ENCODE data around the gene RAD9A.

The RAD9A gene

DNA sequence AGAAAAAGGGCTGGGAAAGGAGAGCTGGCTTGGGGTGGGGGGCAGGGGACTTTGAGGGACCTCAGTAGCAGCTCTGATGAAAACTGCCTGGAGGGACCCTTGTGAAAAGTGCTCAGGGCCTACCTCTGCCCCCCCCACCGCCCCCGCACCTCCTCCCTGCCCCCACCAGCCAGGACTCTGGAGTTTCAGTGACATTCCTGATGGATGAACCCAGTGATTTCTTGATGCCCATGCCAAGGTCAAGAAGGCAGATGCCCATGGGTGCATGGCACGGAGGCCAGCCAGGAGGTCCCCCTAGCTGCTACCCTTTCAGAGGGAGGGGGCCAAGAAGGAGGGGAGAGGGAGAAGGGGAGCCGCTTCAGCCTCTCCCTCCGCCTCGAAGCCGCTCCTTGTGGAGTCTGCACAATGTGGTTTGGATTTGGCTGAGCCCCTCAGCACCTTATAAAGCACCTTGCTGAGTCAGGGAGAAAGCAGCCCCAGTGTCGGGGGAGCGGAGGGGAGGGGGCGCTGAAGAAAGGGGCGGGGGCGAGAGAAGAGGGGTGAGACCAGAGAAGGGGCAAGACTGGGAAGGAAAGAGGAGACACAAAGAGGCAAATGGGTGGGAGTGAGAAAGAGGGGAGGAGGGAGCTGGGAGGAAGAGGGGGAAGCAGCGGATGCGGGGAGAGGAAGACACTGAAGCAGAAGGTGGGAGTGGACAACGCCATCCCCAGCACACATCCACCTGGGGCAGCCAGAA lies 16.3 kb upstream of the RAD9A start:
- no peak for DNase-seq

DNA sequence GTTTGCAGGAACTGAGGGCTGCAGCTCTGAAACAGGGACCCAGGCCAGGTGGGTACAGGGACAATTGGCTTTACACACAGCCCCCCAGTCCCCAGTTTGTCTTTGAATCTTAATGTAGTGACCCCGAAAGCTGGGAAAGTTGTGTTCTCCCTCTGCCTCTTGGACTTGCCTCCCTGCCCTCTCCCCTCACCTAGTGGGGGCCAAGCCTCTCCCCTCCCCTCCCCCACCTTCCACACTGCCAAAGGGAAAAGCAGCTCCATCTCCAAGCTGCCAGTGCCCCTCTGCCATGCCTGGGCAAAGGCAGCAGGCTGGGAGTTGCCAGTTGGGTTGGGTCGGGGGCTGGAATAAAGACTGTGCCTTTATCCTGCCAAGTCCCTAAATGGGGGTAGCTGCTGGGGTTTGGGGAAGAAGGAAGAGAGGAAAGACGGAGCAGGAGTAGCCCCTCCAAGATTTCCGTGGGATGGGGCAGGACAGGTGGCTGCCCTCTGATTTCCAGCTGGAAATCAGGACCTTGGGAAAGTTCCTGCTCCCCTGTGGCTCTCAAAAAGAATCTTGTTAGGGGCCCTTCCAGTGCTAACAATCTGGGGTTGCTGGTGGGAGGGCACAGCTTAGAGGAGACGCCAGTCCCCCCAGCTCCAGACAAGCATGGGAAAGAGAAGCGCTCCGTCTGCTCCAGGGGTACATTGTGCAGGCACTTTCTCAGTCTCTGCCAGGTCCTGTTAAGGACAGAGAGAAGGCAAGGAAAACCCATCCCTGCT lies 15.5 kb upstream of the RAD9A start:
- DNase-seq: no peak

DNA sequence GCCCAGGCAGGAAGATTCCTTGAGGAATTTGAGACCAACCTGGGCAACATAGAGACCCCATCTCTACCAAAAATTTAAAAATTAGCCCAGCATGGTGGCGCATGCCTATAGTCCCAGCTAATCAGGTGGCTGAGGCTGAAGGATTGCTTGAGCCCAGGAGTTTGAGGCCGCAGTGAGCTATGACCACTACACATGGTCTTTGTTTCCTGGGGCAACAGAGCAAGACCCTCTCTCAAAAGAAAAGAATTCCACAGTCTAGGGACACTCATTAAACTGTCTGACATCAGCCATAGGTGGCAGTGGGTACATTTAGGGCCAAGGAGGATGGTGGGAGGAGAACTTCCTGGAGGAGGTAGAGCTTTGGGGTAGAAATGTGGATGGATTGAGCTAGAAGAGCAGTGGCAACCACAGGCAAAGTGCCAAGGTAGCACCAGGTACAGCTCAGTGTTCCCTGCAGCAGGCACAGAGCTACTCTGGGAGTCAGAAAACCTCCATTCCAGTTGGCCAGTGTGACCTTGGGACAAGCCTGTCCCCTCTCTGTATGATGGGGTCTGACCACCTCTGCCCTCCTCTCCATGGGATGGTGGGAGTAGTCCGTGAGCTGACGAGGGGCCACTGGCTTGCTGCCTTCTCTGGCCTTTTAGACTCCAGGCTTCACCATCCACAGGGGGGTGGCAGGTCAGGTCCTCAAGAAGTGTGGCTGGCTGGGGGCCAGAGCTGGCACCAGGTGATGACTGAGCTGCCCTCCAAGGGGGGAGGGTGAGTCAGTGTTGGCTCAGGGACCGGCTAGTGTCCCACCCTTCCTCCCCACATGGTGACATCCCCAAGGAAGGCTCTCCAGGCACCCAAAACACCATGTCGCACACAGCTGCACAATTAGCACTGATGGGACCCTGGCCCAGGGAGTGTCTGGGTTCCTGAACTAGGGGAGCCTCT lies 14.6 kb upstream of the RAD9A start:
- no peak for DNase-seq

DNA sequence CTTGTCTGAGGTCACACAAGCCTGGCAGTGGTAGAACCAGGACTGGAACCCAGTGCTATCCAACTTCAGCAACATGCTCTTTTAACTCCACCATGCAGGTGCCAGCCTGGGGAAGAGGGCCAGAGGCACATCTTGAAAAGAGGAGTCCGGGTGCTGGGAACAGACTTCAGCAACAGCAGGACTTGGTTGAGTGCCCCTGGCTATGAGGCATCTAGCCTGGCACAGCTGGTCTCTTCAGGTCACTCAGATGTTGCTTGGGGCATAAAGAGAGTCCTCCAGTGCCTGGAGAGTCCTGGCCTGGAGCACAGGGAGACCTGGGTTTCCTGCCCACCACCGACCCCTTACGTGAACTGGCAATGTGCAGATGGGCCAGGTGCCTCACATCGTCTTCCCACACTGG lies 13.2 kb upstream of the RAD9A start:
- no peak for DNase-seq

DNA sequence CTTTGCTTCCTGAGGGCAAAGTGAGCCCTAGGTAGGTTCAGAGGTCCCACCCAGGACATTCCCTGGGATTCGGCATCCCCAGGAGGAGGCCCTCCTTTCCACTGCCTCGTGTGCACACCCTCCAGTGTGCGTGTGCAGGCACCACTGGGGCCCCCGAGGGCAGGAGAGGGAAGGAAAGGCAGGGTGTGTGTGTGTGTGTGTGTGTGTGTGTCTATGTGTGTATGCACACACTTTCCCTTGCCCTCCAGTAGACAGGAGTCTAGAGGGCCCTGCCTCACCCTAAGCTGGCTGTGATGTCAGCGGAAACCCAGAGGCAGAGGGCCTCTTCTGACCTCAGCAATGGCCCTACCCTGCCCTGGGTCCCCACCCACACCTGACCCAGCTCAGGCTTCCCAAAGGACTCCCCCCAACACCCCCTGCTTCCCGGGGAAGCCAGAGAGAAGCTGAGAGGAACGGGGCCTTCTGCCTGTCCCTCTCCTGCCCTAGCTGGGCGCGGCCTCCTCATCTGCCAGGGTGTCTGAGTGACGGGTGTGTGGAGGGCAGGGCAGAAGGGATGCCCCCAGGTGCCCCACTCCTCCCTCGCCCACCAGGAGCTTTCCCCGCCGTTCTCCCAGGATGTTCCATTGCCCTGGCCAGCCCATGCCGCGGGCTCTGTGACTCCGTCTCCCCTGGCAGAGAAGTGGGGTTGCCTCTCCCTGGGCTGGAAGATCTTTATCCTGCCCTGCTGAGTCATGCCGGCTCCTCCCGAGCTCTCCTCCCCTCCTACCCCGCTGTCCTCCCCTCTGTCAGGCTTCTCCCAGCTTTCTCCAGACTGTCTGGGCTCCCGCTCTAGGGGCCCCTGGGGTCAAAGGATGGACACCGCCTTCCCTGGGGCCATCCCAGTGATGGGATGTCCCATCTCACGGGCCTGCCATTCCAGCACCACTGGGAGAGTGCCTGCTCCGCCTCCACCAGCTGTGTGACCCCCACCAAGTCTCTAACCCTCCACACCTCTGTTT lies 12.4 kb upstream of the RAD9A start:
- no peak for DNase-seq

DNA sequence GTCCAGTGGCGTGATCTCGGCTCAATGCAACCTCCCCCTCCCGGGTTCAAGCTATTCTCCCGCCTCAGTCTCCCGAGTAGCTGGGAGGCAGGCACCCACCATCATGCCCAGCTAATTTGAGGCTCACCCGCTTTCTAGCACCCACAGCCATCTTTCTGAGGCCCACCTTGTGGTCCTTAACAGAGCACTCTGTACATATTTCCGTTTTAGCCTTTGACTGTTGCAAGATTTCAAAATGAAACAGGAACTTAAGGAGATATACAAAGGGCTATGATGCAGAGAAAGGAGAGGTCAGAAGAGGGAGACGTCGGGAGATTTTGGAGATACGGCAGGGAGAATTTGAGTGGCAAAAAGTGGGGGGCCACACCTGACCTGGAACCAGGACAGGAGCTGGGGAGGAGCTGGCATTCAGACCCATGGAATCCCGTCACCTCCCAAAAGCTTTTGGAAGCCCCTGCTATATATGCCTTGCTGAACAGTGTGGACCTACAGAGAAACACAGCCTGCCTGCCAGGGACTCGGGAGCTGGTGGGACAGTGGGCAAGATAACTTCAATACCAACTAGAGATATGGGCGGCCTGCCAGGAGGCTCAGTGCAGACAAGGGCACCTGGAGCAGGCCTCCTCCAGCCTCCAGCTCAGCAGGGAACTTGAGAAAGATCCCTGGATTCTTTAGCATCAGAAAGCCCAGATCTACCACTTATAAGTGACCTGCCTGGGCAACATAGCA lies 10.4 kb upstream of the RAD9A start:
- DNase-seq: no peak

DNA sequence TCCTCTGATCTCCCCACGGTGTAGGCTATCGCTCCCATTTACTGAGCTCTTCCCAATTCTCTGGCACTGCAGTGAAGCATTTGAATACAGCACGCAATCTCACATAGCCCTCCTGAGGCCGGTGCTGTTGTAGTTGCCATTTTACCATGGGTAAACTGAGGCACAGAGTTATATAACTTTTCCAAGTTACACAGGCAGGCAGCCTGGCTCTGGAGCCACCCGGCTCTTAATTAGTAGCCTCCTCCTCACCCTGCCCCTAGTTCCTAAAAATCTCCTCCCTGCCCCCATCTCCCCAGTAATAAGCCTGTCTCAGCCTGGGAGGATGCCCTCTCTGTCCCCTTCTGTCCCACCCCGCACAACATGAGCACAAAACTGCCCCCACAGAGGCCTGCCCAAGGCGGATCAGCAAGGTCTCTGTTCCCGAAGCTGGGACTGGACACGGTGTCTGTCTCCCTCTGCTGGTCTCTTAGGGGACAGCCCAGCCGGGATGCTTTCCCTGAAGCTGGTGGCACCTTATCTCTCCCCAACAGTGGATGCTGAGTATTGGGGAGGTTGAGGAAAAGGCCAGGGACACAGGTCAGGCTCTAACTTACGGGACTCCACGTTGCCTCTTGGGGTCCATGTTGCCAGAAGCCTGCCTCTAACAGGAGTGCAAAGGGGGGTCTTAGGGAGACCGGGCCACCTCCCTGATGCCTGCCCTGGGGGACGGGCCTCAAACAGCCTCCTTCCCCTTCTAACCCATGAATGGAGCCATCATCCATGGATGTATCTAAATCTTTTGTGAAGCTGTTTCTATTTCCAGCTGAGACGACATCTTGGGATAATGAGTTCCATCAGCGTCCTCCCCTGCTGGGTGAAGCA lies 9.3 kb upstream of the RAD9A start:
- peak; percentile 30 for DNase-seq

DNA sequence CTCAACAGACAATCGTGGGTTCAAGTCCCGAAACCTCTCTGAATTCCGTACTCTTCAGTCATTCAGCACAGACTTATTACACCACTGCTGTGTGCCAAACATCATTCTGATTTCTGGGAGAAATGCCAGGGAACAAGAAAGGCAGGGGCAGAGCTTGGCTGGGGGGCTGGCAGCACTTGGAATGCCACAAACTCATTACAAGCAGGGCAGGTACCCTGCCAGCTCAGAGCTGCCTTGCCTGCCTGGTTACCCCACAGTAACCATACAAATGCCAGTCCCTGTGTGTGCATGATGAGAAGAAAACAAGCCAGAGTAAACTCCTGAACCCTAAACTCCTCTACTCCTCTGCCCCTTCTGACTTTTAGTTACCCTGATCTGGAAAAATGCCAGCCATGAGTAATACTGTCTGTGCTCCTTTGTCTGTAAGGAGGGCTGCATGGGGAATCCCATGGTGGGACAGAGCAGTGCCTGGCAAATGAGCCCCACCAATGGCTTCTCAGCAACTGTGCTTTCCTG lies 6.9 kb upstream of the RAD9A start:
- DNase-seq: peak; percentile 55

DNA sequence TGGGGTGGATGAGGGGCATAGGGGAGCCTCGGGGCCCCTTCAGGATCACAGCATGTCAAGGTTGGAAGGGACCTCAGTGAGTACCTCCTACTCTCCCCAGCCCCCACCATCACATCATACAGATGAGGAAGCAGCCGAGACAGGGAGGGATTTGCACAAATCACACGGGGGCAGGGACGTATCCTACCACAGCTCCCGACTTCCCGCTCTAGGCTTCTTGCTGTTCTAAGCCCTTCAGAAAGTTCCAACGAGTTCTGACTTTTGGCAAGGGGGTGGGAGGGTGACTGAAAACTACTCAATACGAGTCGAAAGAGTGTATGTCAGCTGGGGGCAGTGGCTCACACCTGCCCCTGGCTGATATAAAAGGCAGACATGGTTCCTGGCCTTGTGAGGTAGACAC lies 4.7 kb upstream of the RAD9A start:
- no peak for DNase-seq

DNA sequence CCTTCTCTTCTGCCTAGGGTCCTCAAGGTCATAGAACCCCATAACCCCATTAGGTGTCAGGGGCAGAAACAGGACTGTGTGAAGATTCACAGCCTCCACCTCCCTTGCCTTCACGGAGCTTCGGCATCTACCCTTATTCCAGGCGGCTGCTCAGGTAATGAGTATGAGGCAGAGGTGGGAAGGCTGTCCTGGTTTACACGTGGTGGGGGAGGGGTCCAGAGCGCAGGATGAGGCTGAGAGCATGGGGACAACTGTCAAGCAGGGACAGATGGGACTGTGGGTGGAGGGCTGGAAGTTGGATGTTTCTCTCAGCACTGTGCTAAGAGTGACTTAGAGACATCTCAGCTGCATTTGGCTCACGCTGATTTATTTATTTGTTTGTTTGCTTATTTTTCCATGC lies 4.3 kb upstream of the RAD9A start:
- DNase-seq: no peak

DNA sequence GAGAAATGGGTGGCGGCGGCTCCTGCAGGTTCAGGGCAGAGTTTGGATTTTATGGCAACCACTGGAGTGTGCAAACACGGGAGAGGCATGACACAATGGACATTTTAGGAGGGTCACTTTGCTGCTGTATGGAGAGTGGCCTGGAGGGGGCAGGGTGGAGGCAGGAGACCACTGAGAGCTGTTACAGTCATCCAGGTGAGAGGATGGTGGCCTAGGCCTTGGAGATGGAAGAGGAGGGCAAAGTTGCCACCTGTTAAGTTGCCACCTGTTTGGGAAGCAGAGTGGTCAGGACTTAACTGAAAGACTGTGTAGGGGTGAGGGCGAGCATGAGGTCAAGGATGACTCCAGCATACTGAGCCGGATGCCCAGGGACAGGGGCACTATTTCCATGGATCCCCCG lies 2.3 kb upstream of the RAD9A start:
- no peak for DNase-seq

DNA sequence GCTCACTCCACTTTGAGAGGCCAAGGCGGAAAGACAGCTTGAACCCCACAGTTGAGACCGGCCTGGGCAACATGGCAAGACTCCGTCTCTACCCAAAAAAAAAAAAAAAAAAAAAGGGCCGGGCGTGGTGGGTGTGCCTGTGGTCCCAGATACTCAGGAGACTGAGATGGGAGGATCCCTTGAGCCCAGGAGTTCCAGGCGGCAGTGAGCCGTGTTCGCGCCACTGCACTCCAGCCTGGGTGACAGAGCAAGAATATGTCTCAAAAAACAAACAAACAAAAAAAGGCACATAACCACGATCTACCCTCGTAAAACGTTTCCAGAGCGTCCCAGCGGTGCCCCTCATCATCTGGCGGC lies 861 bp upstream of the RAD9A start:
- DNase-seq: no peak

DNA sequence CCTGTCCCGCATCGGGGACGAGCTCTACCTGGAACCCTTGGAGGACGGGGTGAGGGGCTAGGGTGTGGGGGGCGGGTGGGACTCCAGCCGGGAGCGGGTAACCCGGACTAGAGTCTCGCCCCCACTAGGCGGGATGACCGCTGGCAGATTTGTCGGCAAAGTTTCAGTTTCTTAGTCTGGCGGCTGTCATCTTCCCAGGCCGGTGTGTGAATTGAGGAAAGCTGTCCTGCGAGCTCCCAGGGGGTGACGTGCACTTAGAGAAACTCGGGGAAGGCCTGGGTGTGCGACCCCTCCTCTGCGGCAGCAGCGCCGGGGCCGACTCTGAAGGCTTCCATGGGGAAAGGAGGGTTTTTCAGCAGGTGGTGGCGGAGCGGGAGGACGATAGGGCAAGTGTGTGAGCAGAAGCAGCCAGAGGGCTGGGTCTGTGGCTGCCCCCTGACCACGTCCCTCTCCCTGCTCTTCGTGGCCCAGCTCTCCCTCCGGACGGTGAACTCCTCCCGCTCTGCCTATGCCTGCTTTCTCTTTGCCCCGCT lies 463 bp downstream of the RAD9A start:
- DNase-seq: no peak

DNA sequence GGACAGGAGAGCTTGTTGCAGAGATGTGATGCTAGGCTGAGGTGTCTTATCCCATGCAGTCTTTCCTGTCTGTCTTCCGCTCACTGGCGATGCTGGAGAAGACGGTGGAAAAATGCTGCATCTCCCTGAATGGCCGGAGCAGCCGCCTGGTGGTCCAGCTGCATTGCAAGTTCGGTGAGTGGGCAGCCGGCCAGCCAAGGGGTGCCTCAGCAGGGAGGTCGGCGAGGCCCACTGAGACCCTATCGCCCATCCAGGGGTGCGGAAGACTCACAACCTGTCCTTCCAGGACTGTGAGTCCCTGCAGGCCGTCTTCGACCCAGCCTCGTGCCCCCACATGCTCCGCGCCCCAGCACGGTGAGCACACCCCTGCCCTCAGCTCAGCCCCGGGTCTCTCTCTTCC lies 1.7 kb downstream of the RAD9A start:
- DNase-seq: no peak

DNA sequence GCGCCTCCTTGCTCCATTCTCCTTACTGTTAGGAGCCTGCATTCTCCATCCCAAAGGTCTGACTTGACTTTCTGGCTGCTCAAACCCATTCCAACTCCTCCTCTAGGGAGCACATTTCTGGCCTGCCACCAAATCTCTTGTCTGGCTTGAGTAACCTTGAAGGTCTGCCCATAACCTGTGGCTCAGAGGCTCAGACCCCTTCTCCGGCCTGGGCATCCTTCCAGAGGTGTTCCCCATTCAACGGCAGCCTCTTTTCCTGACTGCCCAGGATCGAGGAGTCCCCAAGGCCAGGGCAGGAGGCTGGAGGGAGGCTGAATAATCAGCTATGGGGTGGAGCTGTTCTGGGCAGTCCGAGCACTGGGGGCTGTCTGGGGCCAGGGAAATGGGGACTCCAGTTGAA lies 2.2 kb downstream of the RAD9A start:
- no peak for DNase-seq

DNA sequence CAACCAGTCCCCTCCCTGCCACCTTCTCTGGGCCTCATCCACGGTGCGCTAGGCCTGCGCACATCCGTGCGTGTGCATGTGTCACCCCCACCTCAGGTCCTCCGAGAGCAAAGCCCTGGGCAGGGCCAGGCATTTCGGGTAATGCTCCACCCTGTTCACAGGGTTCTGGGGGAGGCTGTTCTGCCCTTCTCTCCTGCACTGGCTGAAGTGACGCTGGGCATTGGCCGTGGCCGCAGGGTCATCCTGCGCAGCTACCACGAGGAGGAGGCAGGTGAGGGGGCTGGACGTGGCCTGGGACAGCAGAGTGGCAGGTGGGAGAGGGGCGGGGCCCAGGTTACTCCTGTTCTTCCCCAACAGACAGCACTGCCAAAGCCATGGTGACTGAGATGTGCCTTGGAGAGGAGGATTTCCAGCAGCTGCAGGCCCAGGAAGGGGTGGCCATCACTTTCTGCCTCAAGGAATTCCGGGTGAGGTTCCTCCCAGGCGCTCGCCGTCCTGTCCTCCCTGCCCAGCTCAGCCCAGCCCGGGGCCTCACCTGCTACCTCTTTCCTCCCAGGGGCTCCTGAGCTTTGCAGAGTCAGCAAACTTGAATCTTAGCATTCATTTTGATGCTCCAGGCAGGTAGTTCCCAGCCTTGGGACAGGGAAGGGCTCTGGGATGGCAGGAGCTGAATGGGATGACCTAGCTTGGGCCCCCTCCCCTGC lies 3.9 kb downstream of the RAD9A start:
- no peak for DNase-seq

DNA sequence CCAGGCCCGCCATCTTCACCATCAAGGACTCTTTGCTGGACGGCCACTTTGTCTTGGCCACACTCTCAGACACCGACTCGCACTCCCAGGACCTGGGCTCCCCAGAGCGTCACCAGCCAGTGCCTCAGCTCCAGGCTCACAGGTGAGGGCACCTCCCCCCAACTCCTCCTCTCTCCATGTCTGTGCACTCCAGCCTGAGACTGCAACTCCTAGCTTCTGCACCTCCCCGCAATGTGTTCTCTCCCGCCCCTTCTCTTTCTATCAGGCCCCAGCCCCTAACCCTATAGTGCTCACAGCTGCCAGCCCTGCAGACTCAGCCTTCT lies 4.4 kb downstream of the RAD9A start:
- DNase-seq: no peak

DNA sequence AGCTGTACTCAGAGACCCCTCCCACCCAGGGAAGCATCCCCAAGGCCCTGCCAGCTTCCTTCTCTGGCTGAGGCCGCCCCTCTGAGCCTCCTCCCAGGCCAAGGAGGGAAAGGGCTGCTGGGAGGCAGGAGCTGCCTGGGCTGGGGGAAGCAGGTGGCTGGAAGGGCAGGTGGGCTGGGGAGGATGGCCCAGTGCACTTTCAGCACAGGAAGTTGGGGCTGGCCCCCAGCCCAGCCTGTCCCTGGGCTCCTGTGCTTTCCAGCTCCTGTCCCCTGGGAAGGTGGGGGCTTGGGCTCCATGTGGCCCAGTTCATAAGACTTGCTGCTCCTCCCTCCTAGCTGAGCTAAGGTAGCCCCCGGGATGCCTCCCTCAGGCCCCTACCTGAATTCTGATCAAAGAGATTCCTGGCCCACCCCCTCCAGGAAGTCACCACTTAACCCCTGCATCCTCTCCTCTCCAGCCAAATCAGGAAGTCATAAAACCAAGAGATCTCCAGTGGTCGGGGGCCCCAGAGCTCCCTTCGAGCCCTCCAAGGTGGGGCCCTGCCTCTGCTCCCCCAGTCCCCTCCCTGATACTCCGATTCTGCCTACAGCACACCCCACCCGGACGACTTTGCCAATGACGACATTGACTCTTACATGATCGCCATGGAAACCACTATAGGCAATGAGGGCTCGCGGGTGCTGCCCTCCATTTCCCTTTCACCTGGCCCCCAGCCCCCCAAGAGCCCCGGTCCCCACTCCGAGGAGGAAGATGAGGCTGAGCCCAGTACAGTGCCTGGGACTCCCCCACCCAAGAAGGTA lies 5.0 kb downstream of the RAD9A start:
- no peak for DNase-seq

DNA sequence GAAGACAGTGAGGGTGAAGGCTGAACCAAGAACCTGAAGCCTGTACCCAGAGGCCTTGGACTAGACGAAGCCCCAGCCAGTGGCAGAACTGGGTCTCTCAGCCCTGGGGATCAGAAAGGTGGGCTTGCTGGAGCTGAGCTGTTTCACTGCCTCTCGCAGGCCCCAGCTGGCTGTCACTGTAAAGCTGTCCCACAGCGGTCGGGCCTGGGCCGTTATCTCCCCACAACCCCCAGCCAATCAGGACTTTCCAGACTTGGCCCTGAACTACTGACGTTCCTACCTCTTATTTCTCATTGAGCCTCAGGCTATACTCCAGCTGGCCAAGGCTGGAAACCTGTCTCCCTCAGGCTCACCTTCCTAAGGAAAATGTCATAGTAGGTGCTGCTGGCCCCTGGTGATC lies 5.8 kb downstream of the RAD9A start:
- no peak for DNase-seq
